Neural cell (in vitro differentiated cells): Measurements from ENCODE around the gene THAP7.

Experiments
- EP300 ChIP-seq: fragments of 450-650 bp; conservative IDR thresholded peaks from 2 replicates; pipeline ENCODE4 v1.6.1; 2014; ENCODE audit warnings: antibody characterized with exemption, mild to moderate bottlenecking, moderate library complexity; ENCODE audit not compliant: poor library complexity, severe bottlenecking
- EZH2 ChIP-seq: fragments of 200-600, 300-800 bp; shearing (Covaris generic), sonication (generic); IDR thresholded peaks from 2 replicates; pipeline ENCODE4 v1.6.1; 2014; ENCODE audit warnings: antibody characterized with exemption, low read length, borderline replicate concordance, mild to moderate bottlenecking; ENCODE audit not compliant: insufficient read depth, poor library complexity, severe bottlenecking
- POLR2AphosphoS5 ChIP-seq: IDR thresholded peaks from 2 replicates; pipeline ENCODE4 v1.6.1; 2012
- RAD21 ChIP-seq: fragments of 450-650 bp; conservative IDR thresholded peaks from 2 replicates; pipeline ENCODE4 v1.6.1; 2014; ENCODE audit warnings: antibody characterized with exemption, mild to moderate bottlenecking, moderate library complexity
- SMC3 ChIP-seq: fragments of 450-650 bp; conservative IDR thresholded peaks from 2 replicates; pipeline ENCODE4 v1.6.1; 2014; ENCODE audit warnings: antibody characterized with exemption, mild to moderate bottlenecking, moderate library complexity; ENCODE audit not compliant: poor library complexity
- TF ChIP-seq, protein P1 (sequence below): fragments of 450-650 bp; IDR thresholded peaks from 2 replicates; pipeline ENCODE4 v1.5.1; 2014; ENCODE audit warnings: antibody characterized with exemption, mild to moderate bottlenecking, moderate library complexity; ENCODE audit not compliant: poor library complexity, severe bottlenecking

DNA sequence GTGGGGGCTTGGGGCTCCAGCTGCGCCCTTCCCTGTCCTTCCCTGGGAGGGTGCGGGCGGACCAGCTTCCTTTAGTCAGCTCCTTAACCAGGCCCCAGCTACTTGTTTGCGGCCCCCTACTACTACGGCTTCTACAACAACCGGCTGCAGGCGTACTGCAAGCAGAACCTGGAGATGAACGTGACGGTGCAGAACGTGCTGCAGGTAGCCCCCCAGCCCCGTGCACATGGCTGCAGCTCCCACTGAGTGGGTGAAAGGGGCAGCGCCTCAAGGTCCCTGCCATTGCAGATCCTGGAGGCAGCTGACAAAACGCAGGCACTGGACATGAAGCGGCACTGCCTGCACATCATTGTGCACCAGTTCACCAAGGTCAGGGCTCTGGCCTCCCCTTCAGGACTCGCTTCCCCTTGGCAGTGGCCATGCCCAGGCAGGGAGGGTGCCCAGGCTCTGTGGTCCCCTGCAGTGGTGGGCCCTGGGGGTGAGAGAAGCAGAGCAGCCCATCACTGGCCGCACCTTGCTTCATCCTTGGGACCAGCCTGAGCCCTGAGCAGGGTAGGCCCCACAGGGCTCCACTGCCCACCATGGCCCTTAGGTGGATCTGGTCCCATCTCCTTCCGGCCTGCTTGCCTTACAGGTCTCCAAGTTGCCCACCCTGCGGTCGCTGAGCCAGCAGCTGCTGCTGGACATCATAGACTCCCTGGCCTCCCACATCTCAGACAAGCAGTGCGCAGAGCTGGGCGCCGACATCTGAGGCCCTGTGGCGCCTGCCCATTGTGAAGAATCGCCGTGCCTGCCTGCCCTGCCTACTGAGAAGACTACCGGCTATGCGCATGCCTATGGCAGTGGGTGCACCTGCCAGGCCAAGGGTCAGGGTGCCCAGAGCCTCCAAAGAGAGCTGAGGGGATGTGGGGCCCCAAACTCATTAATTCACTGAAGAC is 5.1 kb downstream of the THAP7 start:
- TF ChIP-seq, protein P1, sequence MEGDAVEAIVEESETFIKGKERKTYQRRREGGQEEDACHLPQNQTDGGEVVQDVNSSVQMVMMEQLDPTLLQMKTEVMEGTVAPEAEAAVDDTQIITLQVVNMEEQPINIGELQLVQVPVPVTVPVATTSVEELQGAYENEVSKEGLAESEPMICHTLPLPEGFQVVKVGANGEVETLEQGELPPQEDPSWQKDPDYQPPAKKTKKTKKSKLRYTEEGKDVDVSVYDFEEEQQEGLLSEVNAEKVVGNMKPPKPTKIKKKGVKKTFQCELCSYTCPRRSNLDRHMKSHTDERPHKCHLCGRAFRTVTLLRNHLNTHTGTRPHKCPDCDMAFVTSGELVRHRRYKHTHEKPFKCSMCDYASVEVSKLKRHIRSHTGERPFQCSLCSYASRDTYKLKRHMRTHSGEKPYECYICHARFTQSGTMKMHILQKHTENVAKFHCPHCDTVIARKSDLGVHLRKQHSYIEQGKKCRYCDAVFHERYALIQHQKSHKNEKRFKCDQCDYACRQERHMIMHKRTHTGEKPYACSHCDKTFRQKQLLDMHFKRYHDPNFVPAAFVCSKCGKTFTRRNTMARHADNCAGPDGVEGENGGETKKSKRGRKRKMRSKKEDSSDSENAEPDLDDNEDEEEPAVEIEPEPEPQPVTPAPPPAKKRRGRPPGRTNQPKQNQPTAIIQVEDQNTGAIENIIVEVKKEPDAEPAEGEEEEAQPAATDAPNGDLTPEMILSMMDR = no peak
- TF ChIP-seq RAD21 (no peak), SMC3 (no peak), EP300 (no peak), POLR2AphosphoS5 (no peak), EZH2 (no peak)
